HL-60 (cell line): ENCODE results near the gene UBQLN4.

ENCODE experiments used
- CTCF ChIP-seq: IDR thresholded peaks from one replicate; pipeline ENCODE4 v1.5.1; 2011; ENCODE audit warnings: low read length, control low read depth, inconsistent platforms; ENCODE audit not compliant: insufficient read depth
- POLR2AphosphoS5 ChIP-seq: IDR thresholded peaks from 2 replicates; pipeline ENCODE4 v1.6.1; 2012; ENCODE audit warnings: low read depth
- SPI1 ChIP-seq: IDR thresholded peaks from 2 replicates; pipeline ENCODE4 v1.6.1; 2012; ENCODE audit warnings: low read depth, mild to moderate bottlenecking, borderline replicate concordance

- TF ChIP-seq CTCF (no peak), POLR2AphosphoS5 (peak; percentile 75), SPI1 (peak; percentile 60; the same call in 1 of the 2 replicates)
These were observed 1.1 kb upstream of the UBQLN4 start, which contains the start of gene LAMTOR2 for GRCh38 chr1:156054500-156055280.
